Body of pancreas (tissue), 4 donors: Measurements from ENCODE around the gene GATA3. TPM values are rescaled to one million over a fixed set of nuclear protein-coding genes. Genes with fewer than 3 reads are reported as not detected.

Source experiments
- ATAC-seq: fragments of 150-250 bp; one replicate; pipeline ENCODE4 v1.9.1; 2016
- DNase-seq, 4 donors: peaks; one replicate each; pipeline ENCODE4 v3.0.0-alpha.2; 2019
- H3K27ac ChIP-seq, 4 donors: fragments of 200-600 bp; sonication (generic); 1 replicate in 3 of 4; 2 replicates in 1 of 4; pipeline versions ENCODE4 v1.5.1 to v1.6.1; 2016 to 2019; ENCODE audit warnings: mild to moderate bottlenecking in 1 of 4, mixed read lengths in 1 of 4, moderate library complexity in 1 of 4
- H3K27me3 ChIP-seq, 2 donors: fragments of 200-600 bp; sonication (generic); one replicate each; pipeline ENCODE4 v1.6.0; 2016; ENCODE audit warnings: mild to moderate bottlenecking in 1 of 2
- H3K36me3 ChIP-seq, 2 donors: fragments of 200-600 bp; sonication (generic); replicated peaks in 1 of 2; 2 replicates each; pipeline ENCODE4 v1.5.1; 2016; ENCODE audit warnings: low read depth in 2 of 2; ENCODE audit not compliant: insufficient read depth in 1 of 2
- H3K4me1 ChIP-seq: fragments of 200-600 bp; sonication (generic); one replicate; pipeline ENCODE4 v1.6.0; 2016
- H3K4me3 ChIP-seq, 2 donors: fragments of 200-600 bp; sonication (generic); 1 replicate in 1 of 2; 2 replicates in 1 of 2; pipeline ENCODE4 v1.5.1; 2016 to 2019
- H3K9me3 ChIP-seq, 3 donors: fragments of 200-600 bp; sonication (generic); 1 replicate in 2 of 3; 2 replicates in 1 of 3; pipeline ENCODE4 v1.5.1; 2016
- POLR2A ChIP-seq, 3 donors: fragments of 450-650 bp; IDR thresholded peaks; one replicate each; pipeline ENCODE4 v1.6.1; 2016; ENCODE audit warnings: antibody characterized with exemption in 3 of 3, mild to moderate bottlenecking in 2 of 3
- WGBS, 2 donors: methylation state at CpG; one replicate each; pipeline ENCODE4 v1.1.5; 2017; 5-methylcytosine and 5-hydroxymethylcytosine counted together
- intact Hi-C: fragments of 100-400 bp; cut with DNase I; formaldehyde crosslinking; loops from one replicate; pipeline ENCODE4 v1.15.1; 2023
- total RNA-seq, 2 donors: library from RNA; depleted of rRNA; stranded (reverse); fragments of >200 nt; gene quantifications; one replicate each; pipeline ENCODE4 v1.1.0, GENCODE V29; 2016
- TF ChIP-seq, protein P1 (sequence below), 7 experiments: fragments of 450-650 bp in 4 of 7; fragments of 200-600 bp in 3 of 7; sonication (generic) in 3 of 7; IDR thresholded peaks; one replicate each; pipeline ENCODE4 v1.5.1; 2016 to 2019; ENCODE audit warnings: antibody characterized with exemption in 7 of 7

The GATA3 gene
- total RNA-seq, 2 donors from 2014 or later: 0.26 to 0.66 TPM

DNA sequence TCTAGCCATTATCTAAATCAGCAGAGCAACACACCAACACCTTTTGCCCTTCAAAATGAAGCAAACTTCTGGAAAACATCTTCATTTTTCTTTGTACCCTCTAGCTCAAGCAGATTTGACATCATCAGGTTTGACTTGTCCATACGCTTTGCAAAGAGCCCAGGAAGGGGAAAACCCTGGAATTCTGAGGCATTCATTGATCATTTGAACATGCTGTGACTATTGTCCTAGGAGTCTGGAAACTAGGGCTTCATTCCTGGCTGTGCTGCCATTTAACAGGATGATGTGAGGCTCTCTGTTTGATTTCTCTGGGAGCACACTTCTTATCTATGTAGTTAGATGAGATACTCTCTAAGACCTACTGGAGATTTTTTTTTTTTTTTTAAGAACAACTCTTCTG, 23.5 kb downstream of the GATA3 start:
- intact Hi-C loops: no loop called here
- ATAC-seq: no peak
- H3K36me3 ChIP-seq: no peaks in the 10 kb centered on the region
- WGBS, 2 donors: 58 to 72% methylated on average over 1 of the region's 1 CpG
- no peak overlapping the region for H3K4me3 ChIP-seq
- no peak for TF ChIP-seq POLR2A (IDR thresholded peaks at IDR 0.05)
- TF ChIP-seq, protein P1, sequence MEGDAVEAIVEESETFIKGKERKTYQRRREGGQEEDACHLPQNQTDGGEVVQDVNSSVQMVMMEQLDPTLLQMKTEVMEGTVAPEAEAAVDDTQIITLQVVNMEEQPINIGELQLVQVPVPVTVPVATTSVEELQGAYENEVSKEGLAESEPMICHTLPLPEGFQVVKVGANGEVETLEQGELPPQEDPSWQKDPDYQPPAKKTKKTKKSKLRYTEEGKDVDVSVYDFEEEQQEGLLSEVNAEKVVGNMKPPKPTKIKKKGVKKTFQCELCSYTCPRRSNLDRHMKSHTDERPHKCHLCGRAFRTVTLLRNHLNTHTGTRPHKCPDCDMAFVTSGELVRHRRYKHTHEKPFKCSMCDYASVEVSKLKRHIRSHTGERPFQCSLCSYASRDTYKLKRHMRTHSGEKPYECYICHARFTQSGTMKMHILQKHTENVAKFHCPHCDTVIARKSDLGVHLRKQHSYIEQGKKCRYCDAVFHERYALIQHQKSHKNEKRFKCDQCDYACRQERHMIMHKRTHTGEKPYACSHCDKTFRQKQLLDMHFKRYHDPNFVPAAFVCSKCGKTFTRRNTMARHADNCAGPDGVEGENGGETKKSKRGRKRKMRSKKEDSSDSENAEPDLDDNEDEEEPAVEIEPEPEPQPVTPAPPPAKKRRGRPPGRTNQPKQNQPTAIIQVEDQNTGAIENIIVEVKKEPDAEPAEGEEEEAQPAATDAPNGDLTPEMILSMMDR (IDR thresholded peaks at IDR 0.05): no peak
- H3K4me1 ChIP-seq: no peaks in the 10 kb centered on the region
- no peak overlapping the region for H3K27ac ChIP-seq
- peaks cover 0 to 3% of the 10 kb centered on the region in 2 donors for H3K27me3 ChIP-seq
- no peak for DNase-seq
- no peaks in the 10 kb centered on the region for H3K9me3 ChIP-seq

DNA sequence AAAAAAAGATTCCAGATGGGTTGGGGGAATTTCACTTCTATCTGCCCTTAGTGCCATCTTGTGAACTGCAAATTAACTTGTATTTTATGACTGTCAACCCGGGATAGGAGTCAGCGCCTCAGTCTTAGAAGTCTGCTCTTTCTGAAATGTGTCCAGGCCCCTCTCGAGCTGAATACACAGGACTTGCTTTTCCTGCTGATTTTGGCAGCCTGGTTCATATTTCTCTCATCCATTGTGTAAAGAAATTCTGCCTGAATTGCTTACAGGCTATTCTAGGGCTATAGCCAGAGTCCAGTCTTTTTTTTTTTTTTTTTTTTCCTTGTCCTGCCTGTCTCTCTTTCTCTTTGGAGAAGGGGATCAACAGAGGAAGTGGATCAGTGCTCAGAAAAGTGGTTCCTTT, 24.6 kb downstream of the GATA3 start:
- TF ChIP-seq, protein P1 (IDR thresholded peaks at IDR 0.05): no peak
- TF ChIP-seq POLR2A (IDR thresholded peaks at IDR 0.05): no peak
- intact Hi-C loops: no loop called here
- Histone ChIP-seq H3K4me1 (no peaks in the 10 kb centered on the region), H3K4me3 (no peak overlapping the region), H3K27me3 (peaks cover 0 to 3% of the 10 kb centered on the region in 2 donors), H3K27ac (no peak overlapping the region), H3K36me3 (no peaks in the 10 kb centered on the region), H3K9me3 (no peaks in the 10 kb centered on the region)
- WGBS, 2 donors: 53 to 59% methylated on average over 3 of the region's 3 CpGs
- DNase-seq: no peak
- ATAC-seq: no peak

DNA sequence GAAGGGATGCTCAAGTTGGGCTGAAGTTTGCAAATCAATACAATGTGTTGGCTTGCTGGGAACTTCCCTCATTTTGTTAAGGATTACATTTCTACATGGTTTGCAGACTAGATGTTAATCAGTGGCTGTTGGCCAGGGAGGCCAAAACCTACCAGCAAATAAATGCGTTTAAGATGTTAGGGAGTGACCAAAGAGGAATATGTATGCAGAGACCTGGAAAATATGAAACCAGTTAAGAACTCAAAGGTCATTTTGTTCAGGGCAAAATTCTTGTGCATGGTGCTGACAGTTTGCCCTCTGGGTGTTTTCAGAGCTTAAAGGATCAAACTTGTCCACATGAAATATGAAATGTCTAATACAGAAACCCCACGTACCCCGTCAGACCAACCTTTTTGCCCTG, 30.3 kb downstream of the GATA3 start:
- H3K27me3 ChIP-seq: peaks cover 0 to 3% of the 10 kb centered on the region in 2 donors
- no peaks in the 10 kb centered on the region for H3K4me1 ChIP-seq
- TF ChIP-seq POLR2A (IDR thresholded peaks at IDR 0.05): no peak
- TF ChIP-seq, protein P1 (IDR thresholded peaks at IDR 0.05): no peak
- H3K9me3 ChIP-seq: no peaks in the 10 kb centered on the region
- no peak for DNase-seq
- intact Hi-C loops: no loop called here
- no peak overlapping the region for H3K4me3 ChIP-seq
- 32 to 46% methylated on average over 3 of the region's 3 CpGs for WGBS, 2 donors
- no peak overlapping the region for H3K27ac ChIP-seq
- H3K36me3 ChIP-seq: no peaks in the 10 kb centered on the region
- no peak for ATAC-seq

DNA sequence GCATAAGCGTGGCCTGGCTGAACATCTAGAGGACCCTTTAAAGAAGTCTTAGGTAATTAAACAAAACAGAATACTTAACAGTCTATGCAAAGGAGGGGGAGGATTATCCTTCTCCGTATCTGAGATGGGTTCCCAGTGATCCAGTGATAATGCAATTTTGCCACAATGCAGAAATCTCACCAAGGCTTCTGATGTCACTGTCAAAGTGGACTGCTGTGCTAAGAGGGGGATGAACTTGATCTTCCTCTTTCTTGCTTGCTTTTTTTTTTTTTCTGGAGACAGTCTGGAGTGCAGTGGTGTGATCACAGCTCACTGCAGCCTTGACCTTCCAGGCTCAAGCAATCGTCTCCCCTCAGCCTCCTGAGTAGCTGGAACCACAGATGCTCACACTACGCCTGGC, 30.8 kb downstream of the GATA3 start:
- Histone ChIP-seq H3K9me3 (no peaks in the 10 kb centered on the region), H3K4me3 (no peak overlapping the region), H3K4me1 (no peaks in the 10 kb centered on the region), H3K27me3 (peaks cover 0 to 3% of the 10 kb centered on the region in 2 donors), H3K36me3 (no peaks in the 10 kb centered on the region), H3K27ac (no peak overlapping the region)
- ATAC-seq (no peak), DNase-seq (no peak)
- WGBS, 2 donors: 55 to 61% methylated on average over 4 of the region's 4 CpGs
- TF ChIP-seq POLR2A (IDR thresholded peaks at IDR 0.05): no peak
- TF ChIP-seq, protein P1 (IDR thresholded peaks at IDR 0.05): no peak
- intact Hi-C loops: no loop called here

DNA sequence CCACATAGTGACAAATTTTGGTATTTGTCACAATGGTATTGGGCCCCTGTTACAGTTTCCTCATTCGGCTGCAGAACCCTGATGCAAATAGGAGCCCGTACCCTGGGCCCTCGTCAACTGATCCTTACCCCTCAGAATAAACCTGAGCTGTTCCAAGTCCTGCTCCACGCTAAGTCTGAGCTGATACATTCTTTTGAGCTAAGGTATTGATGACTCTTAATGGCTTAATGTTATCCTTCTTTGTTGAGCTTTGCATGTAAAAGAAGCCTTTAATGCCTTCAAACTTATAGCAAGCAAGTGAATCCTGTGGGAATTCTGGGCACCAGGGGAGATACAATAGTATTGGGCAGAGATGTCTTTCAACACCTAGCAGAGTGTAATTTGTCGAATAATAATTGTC, 31.8 kb downstream of the GATA3 start:
- ATAC-seq (no peak), DNase-seq (no peak)
- Histone ChIP-seq H3K36me3 (no peaks in the 10 kb centered on the region), H3K27ac (no peak overlapping the region), H3K9me3 (no peaks in the 10 kb centered on the region), H3K27me3 (no peaks in the 10 kb centered on the region), H3K4me3 (no peak overlapping the region), H3K4me1 (no peaks in the 10 kb centered on the region)
- intact Hi-C loops: no loop called here
- 68 to 75% methylated on average over 5 of the region's 5 CpGs for whole genome bisulfite sequencing, 2 donors
- TF ChIP-seq POLR2A (IDR thresholded peaks at IDR 0.05): no peak
- TF ChIP-seq, protein P1 (IDR thresholded peaks at IDR 0.05): no peak
